Measurements from ENCODE around the gene ATRX.

- TF ChIP-seq EZH2 (IDR thresholded peaks at IDR 0.05; ENCODE audit: borderline replicate concordance, low read depth, low read length, severe bottlenecking): no peak
- TF ChIP-seq, protein P1, sequence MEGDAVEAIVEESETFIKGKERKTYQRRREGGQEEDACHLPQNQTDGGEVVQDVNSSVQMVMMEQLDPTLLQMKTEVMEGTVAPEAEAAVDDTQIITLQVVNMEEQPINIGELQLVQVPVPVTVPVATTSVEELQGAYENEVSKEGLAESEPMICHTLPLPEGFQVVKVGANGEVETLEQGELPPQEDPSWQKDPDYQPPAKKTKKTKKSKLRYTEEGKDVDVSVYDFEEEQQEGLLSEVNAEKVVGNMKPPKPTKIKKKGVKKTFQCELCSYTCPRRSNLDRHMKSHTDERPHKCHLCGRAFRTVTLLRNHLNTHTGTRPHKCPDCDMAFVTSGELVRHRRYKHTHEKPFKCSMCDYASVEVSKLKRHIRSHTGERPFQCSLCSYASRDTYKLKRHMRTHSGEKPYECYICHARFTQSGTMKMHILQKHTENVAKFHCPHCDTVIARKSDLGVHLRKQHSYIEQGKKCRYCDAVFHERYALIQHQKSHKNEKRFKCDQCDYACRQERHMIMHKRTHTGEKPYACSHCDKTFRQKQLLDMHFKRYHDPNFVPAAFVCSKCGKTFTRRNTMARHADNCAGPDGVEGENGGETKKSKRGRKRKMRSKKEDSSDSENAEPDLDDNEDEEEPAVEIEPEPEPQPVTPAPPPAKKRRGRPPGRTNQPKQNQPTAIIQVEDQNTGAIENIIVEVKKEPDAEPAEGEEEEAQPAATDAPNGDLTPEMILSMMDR (IDR thresholded peaks at IDR 0.05; ENCODE audit: borderline replicate concordance, extremely low read depth, low read length, poor library complexity, severe bottlenecking): no peak
These were observed 28.2 kb upstream of the ATRX start for GRCh38 chrX:77814210-77814609.

All from DND-41 (cell line).